HepG2 (cell line): Measurements from ENCODE around the gene PTEN. TPM values are rescaled to one million over a fixed set of nuclear protein-coding genes. Genes with fewer than 3 reads are reported as not detected.

Experiments
- AGO1 ChIP-seq: fragments of 200-400 bp; formaldehyde crosslinking; IDR thresholded peaks from 2 replicates; pipeline ENCODE4 v1.6.1; 2017; ENCODE audit warnings: mild to moderate bottlenecking, low read depth, low read length, moderate library complexity; ENCODE audit not compliant: poor library complexity, severe bottlenecking
- CEBPG ChIP-seq: IDR thresholded peaks from 2 replicates; pipeline ENCODE4 v1.6.1; 2016
- CENPT ChIP-seq: sonication (generic); formaldehyde crosslinking; IDR thresholded peaks from 2 replicates; pipeline ENCODE4 v1.8.0; 2022; ENCODE audit warnings: low read depth, mild to moderate bottlenecking, moderate library complexity, missing genetic modification reagents
- HNRNPL ChIP-seq: fragments of 200-400 bp; formaldehyde crosslinking; IDR thresholded peaks from 2 replicates; pipeline ENCODE4 v1.6.1; 2017; ENCODE audit warnings: mild to moderate bottlenecking, low read depth, low read length
- MAFK ChIP-seq, 2 experiments: IDR thresholded peaks in 1 of 2; conservative IDR thresholded peaks in 1 of 2; 2 replicates each; pipeline ENCODE4 v1.6.1; 2011; ENCODE audit warnings: improper control_type of control experiment in 2 of 2, low read length in 2 of 2
- NFKB2 ChIP-seq: sonication (generic); formaldehyde crosslinking; IDR thresholded peaks from 2 replicates; pipeline ENCODE4 v1.4.0; 2020; ENCODE audit warnings: missing genetic modification reagents, borderline replicate concordance
- NPAS2 ChIP-seq: sonication (generic); formaldehyde crosslinking; IDR thresholded peaks from 2 replicates; pipeline ENCODE4 v1.8.0; 2022; ENCODE audit warnings: mild to moderate bottlenecking, missing genetic modification reagents, borderline replicate concordance
- RCOR2 ChIP-seq: IDR thresholded peaks from 2 replicates; pipeline ENCODE4 v1.6.1; 2016; ENCODE audit warnings: missing biosample characterization, missing genetic modification reagents
- RFX5 ChIP-seq: IDR thresholded peaks from 2 replicates; pipeline ENCODE4 v1.6.1; 2011; ENCODE audit warnings: low read depth, low read length, improper control_type of control experiment
- SOX6 ChIP-seq, 2 experiments: fragments of 450-650 bp in 1 of 2; sonication (generic) in 1 of 2; formaldehyde crosslinking in 1 of 2; IDR thresholded peaks; 2 replicates each; pipeline versions ENCODE4 v1.4.0 to v1.6.1; 2017 to 2020; ENCODE audit warnings: antibody characterized with exemption in 1 of 2, mild to moderate bottlenecking in 1 of 2, missing genetic modification reagents in 1 of 2
- SP1 ChIP-seq, 2 experiments: fragments of 450-650 bp in 1 of 2; sonication (generic) in 1 of 2; formaldehyde crosslinking in 1 of 2; IDR thresholded peaks; 2 replicates each; pipeline versions ENCODE4 v1.4.0 to v1.6.1; 2016 to 2020; ENCODE audit warnings: missing genetic modification reagents in 1 of 2
- THAP11 ChIP-seq: IDR thresholded peaks from 2 replicates; pipeline ENCODE4 v1.6.1; 2016; ENCODE audit warnings: missing biosample characterization, missing genetic modification reagents
- TOPORS ChIP-seq: sonication (generic); formaldehyde crosslinking; IDR thresholded peaks from 2 replicates; pipeline ENCODE4 v1.8.0; 2023; ENCODE audit warnings: mild to moderate bottlenecking, missing genetic modification reagents
- TSC22D2 ChIP-seq: sonication (generic); formaldehyde crosslinking; IDR thresholded peaks from 2 replicates; pipeline ENCODE4 v1.5.1; 2020; ENCODE audit warnings: missing genetic modification reagents, mild to moderate bottlenecking, borderline replicate concordance
- U2AF1 ChIP-seq: fragments of 200-400 bp; formaldehyde crosslinking; optimal IDR thresholded peaks from 2 replicates; pipeline ENCODE3; 2017; ENCODE audit warnings: mild to moderate bottlenecking, low read depth, low read length
- ZFP36 ChIP-seq: fragments of 150-350 bp; IDR thresholded peaks from 2 replicates; pipeline ENCODE4 v1.6.1; 2018; ENCODE audit warnings: borderline replicate concordance, low read length, low read depth; ENCODE audit not compliant: partially characterized antibody
- ZNF143 ChIP-seq: sonication (generic); formaldehyde crosslinking; IDR thresholded peaks from 2 replicates; pipeline ENCODE4 v1.4.0; 2020; ENCODE audit warnings: missing genetic modification reagents
- ZNF33A ChIP-seq: sonication (generic); formaldehyde crosslinking; IDR thresholded peaks from 2 replicates; pipeline ENCODE4 v1.5.1; 2020; ENCODE audit warnings: missing genetic modification reagents, mild to moderate bottlenecking, moderate library complexity, borderline replicate concordance
- ZSCAN22 ChIP-seq: sonication (generic); formaldehyde crosslinking; IDR thresholded peaks from 2 replicates; pipeline ENCODE4 v1.4.0; 2020; ENCODE audit warnings: mild to moderate bottlenecking, missing genetic modification reagents
- polyA plus RNA-seq, 8 experiments: library from polyadenylated mRNA; depleted of rRNA in 3 of 8; stranded (reverse) in 7 of 8; unstranded in 1 of 8; fragments of >200 nt; fragmentation: Illumina TruSeq in 4 of 8; extraction: Trizol in 4 of 8; gene quantifications; 2 replicates each; pipeline versions ENCODE4 v1.2.1 to v1.2.3, GENCODE V29; 2011 to 2016; ENCODE audit warnings: low read depth in 4 of 8, missing spikeins in 1 of 8, mixed read lengths in 1 of 8; ENCODE audit not compliant: insufficient read depth in 1 of 8
- total RNA-seq, 5 experiments: library from RNA; depleted of rRNA; stranded (reverse); fragments of >200 nt; fragmentation: Illumina TruSeq; extraction: Trizol; gene quantifications; 2 replicates each; pipeline ENCODE4 v1.2.3, GENCODE V29; 2016; ENCODE audit warnings: low read depth in 1 of 5
- TF ChIP-seq, protein P1 (sequence below): sonication (generic); formaldehyde crosslinking; IDR thresholded peaks from 2 replicates; pipeline ENCODE4 v1.4.0; 2020; ENCODE audit warnings: missing genetic modification reagents
- TF ChIP-seq, protein P2 (sequence below): IDR thresholded peaks from 2 replicates; pipeline ENCODE4 v1.4.0; 2020; ENCODE audit warnings: mild to moderate bottlenecking, missing genetic modification reagents

Gene PTEN
- total and polyA plus RNA-seq, 2 of the 13 experiments (the other 11 are each of a cell fraction or from before 2014, with no cell fraction given), result 30.3 to 61.3 TPM

DNA sequence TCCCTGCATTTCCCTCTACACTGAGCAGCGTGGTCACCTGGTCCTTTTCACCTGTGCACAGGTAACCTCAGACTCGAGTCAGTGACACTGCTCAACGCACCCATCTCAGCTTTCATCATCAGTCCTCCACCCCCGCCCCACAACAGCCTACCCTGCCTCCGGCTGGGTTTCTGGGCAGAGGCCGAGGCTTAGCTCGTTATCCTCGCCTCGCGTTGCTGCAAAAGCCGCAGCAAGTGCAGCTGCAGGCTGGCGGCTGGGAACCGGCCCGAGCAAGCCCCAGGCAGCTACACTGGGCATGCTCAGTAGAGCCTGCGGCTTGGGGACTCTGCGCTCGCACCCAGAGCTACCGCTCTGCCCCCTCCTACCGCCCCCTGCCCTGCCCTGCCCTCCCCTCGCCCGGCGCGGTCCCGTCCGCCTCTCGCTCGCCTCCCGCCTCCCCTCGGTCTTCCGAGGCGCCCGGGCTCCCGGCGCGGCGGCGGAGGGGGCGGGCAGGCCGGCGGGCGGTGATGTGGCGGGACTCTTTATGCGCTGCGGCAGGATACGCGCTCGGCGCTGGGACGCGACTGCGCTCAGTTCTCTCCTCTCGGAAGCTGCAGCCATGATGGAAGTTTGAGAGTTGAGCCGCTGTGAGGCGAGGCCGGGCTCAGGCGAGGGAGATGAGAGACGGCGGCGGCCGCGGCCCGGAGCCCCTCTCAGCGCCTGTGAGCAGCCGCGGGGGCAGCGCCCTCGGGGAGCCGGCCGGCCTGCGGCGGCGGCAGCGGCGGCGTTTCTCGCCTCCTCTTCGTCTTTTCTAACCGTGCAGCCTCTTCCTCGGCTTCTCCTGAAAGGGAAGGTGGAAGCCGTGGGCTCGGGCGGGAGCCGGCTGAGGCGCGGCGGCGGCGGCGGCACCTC is at the start of gene PTEN, which contains the start of gene KLLN (continued):
- TF ChIP-seq MAFK (conservative IDR thresholded peaks at IDR 0.05 in 1 of 2, IDR thresholded peaks at IDR 0.05 in 1 of 2; ENCODE audit: low read length in 2 of 2) (no peak), ZNF143 (CRISPR knock-in tag) (peak; percentile 40; the same call in 1 of the 2 replicates), TOPORS (0 out of 2 replicates have a peak, but pooled peaks have one; percentile 42), U2AF1 (no peak), ZSCAN22 (peak; percentile 52; the same call in 1 of the 2 replicates), AGO1 (peak; percentile 41), RFX5 (no peak), CENPT (CRISPR knock-in tag) (peak; percentile 81), SOX6 (IDR thresholded peaks at IDR 0.05) (no peak), SOX6 (CRISPR knock-in tag; IDR thresholded peaks at IDR 0.05) (peak; percentile 48), CEBPG (CRISPR knock-in tag) (0 out of 2 replicates have a peak, but pooled peaks have one; percentile 42), TSC22D2 (CRISPR knock-in tag) (peak; percentile 70), SP1 (IDR thresholded peaks at IDR 0.05) (no peak), SP1 (CRISPR knock-in tag; IDR thresholded peaks at IDR 0.05) (peak; percentile 94), THAP11 (CRISPR knock-in tag) (peak; percentile 88), HNRNPL (0 out of 2 replicates have a peak, but pooled peaks have one; percentile 8), RCOR2 (CRISPR knock-in tag) (no peak), ZNF33A (no peak), ZFP36 (no peak), NPAS2 (CRISPR knock-in tag) (no peak), NFKB2 (CRISPR knock-in tag) (peak; percentile 48; the same call in 1 of the 2 replicates)
- TF ChIP-seq, protein P1, sequence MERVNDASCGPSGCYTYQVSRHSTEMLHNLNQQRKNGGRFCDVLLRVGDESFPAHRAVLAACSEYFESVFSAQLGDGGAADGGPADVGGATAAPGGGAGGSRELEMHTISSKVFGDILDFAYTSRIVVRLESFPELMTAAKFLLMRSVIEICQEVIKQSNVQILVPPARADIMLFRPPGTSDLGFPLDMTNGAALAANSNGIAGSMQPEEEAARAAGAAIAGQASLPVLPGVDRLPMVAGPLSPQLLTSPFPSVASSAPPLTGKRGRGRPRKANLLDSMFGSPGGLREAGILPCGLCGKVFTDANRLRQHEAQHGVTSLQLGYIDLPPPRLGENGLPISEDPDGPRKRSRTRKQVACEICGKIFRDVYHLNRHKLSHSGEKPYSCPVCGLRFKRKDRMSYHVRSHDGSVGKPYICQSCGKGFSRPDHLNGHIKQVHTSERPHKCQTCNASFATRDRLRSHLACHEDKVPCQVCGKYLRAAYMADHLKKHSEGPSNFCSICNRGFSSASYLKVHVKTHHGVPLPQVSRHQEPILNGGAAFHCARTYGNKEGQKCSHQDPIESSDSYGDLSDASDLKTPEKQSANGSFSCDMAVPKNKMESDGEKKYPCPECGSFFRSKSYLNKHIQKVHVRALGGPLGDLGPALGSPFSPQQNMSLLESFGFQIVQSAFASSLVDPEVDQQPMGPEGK, result peak; percentile 80
- TF ChIP-seq, protein P2, sequence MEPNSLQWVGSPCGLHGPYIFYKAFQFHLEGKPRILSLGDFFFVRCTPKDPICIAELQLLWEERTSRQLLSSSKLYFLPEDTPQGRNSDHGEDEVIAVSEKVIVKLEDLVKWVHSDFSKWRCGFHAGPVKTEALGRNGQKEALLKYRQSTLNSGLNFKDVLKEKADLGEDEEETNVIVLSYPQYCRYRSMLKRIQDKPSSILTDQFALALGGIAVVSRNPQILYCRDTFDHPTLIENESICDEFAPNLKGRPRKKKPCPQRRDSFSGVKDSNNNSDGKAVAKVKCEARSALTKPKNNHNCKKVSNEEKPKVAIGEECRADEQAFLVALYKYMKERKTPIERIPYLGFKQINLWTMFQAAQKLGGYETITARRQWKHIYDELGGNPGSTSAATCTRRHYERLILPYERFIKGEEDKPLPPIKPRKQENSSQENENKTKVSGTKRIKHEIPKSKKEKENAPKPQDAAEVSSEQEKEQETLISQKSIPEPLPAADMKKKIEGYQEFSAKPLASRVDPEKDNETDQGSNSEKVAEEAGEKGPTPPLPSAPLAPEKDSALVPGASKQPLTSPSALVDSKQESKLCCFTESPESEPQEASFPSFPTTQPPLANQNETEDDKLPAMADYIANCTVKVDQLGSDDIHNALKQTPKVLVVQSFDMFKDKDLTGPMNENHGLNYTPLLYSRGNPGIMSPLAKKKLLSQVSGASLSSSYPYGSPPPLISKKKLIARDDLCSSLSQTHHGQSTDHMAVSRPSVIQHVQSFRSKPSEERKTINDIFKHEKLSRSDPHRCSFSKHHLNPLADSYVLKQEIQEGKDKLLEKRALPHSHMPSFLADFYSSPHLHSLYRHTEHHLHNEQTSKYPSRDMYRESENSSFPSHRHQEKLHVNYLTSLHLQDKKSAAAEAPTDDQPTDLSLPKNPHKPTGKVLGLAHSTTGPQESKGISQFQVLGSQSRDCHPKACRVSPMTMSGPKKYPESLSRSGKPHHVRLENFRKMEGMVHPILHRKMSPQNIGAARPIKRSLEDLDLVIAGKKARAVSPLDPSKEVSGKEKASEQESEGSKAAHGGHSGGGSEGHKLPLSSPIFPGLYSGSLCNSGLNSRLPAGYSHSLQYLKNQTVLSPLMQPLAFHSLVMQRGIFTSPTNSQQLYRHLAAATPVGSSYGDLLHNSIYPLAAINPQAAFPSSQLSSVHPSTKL (CRISPR knock-in tag), result peak; percentile 72
